HG02571 (cell line): ENCODE measurements around the gene BARX1.
"Not testable (repeated sequence)": the region's sequence is repeated elsewhere in the genome, so short reads cannot be mapped to it uniquely, and the experiment has no call there.

Experiments
- ATAC-seq: cut with Tn5 transposase; IDR thresholded peaks from one replicate; pipeline ENCODE4 v1.9.1; 2021; ENCODE audit warnings: mild to moderate bottlenecking, moderate library complexity; ENCODE audit not compliant: unreplicated experiment

The BARX1 gene

GRCh38 chr9:93952784-93953495 is 2.2 kb downstream of the BARX1 start:
- no peak for ATAC-seq

GRCh38 chr9:93952119-93952783 is 2.9 kb downstream of the BARX1 start:
- ATAC-seq = no peak

GRCh38 chr9:93951655-93952118 is 3.5 kb downstream of the BARX1 start:
- no peak for ATAC-seq

GRCh38 chr9:93950619-93951601 is 4.2 kb downstream of the BARX1 start:
- no peak for ATAC-seq

GRCh38 chr9:93949694-93950449 is 5.3 kb downstream of the BARX1 start:
- ATAC-seq = no peak

- no peak for ATAC-seq
These were observed 6.0 kb downstream of the BARX1 start for GRCh38 chr9:93949073-93949693.

- ATAC-seq = no peak
These were observed 6.6 kb downstream of the BARX1 start for GRCh38 chr9:93948441-93949072.

- ATAC-seq = no peak
These were observed 7.6 kb downstream of the BARX1 start for GRCh38 chr9:93947409-93948070.

- no peak for ATAC-seq
These were observed 8.8 kb downstream of the BARX1 start for GRCh38 chr9:93946338-93946712.

- ATAC-seq = no peak
These were observed 9.5 kb downstream of the BARX1 start for GRCh38 chr9:93945400-93946337.

- no peak for ATAC-seq
These were observed 11.1 kb downstream of the BARX1 start for GRCh38 chr9:93944011-93944410.

- ATAC-seq = no peak
These were observed 13.0 kb downstream of the BARX1 start for GRCh38 chr9:93942161-93942560.

GRCh38 chr9:93941493-93941892 is 13.7 kb downstream of the BARX1 start:
- ATAC-seq = no peak

GRCh38 chr9:93940951-93941350 is 14.2 kb downstream of the BARX1 start:
- no peak for ATAC-seq

- ATAC-seq = not testable (repeated sequence)
These were observed 15.6 kb downstream of the BARX1 start for GRCh38 chr9:93939589-93939988.

GRCh38 chr9:93937193-93937592 is 18.0 kb downstream of the BARX1 start:
- no peak for ATAC-seq

GRCh38 chr9:93931905-93932304 is 23.2 kb downstream of the BARX1 start:
- no peak for ATAC-seq

- no peak for ATAC-seq
These were observed 25.1 kb downstream of the BARX1 start for GRCh38 chr9:93930070-93930469.
